Lower leg skin (tissue), 3 donors: Measurements from ENCODE around the gene UBASH3B.
"Not testable (repeated sequence)": the region's sequence is repeated elsewhere in the genome, so short reads cannot be mapped to it uniquely, and the experiment has no call there.

Source experiments
- POLR2A ChIP-seq, 2 donors: fragments of 450-650 bp; IDR thresholded peaks; one replicate each; pipeline ENCODE4 v1.6.1; 2016 to 2017; ENCODE audit warnings: antibody characterized with exemption in 2 of 2, mild to moderate bottlenecking in 1 of 2, moderate library complexity in 1 of 2
- TF ChIP-seq, protein P1 (sequence below), 3 donors: fragments of 450-650 bp; IDR thresholded peaks; one replicate each; pipeline ENCODE4 v1.5.1; 2016; ENCODE audit warnings: antibody characterized with exemption in 3 of 3, mild to moderate bottlenecking in 3 of 3, moderate library complexity in 2 of 3

DNA sequence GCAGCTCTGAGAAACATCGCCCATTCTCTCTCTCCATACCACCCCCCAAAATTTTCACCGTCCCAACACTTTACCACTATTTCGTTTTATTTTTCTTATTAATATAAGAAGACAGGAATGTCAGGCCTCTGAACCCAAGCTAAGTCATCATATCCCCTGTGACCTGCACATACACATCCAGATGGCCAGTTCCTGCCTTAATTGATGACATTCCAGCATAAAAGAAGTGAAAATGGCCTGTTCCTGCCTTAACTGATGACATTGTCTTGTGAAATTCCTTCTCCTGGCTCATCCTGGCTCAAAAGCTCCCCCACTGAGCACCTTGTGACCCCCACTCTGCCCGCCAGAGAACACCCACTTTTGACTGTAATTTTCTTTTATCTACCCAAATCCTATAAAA, 176.8 kb downstream of the UBASH3B start:
- TF ChIP-seq, protein P1, sequence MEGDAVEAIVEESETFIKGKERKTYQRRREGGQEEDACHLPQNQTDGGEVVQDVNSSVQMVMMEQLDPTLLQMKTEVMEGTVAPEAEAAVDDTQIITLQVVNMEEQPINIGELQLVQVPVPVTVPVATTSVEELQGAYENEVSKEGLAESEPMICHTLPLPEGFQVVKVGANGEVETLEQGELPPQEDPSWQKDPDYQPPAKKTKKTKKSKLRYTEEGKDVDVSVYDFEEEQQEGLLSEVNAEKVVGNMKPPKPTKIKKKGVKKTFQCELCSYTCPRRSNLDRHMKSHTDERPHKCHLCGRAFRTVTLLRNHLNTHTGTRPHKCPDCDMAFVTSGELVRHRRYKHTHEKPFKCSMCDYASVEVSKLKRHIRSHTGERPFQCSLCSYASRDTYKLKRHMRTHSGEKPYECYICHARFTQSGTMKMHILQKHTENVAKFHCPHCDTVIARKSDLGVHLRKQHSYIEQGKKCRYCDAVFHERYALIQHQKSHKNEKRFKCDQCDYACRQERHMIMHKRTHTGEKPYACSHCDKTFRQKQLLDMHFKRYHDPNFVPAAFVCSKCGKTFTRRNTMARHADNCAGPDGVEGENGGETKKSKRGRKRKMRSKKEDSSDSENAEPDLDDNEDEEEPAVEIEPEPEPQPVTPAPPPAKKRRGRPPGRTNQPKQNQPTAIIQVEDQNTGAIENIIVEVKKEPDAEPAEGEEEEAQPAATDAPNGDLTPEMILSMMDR (IDR thresholded peaks at IDR 0.05): not testable (repeated sequence)
- not testable (repeated sequence) for TF ChIP-seq POLR2A (IDR thresholded peaks at IDR 0.05)
